ENCODE measurements around the gene PARD3B.

GRCh38 chr2:204748286-204748685 is 203.0 kb downstream of the PARD3B start:
- TF ChIP-seq POLR2A (IDR thresholded peaks at IDR 0.05) (no peak), POLR2AphosphoS5 (IDR thresholded peaks at IDR 0.05) (no peak), CTCF (IDR thresholded peaks at IDR 0.05) (no peak)

Measured in prostate gland (tissue), 2 donors.